ENCODE results near the gene GDF2. TPM values are rescaled to one million over a fixed set of nuclear protein-coding genes. Genes with fewer than 3 reads are reported as not detected.

Gene GDF2
- total and polyA plus RNA-seq, 4 donors = not detected

DNA sequence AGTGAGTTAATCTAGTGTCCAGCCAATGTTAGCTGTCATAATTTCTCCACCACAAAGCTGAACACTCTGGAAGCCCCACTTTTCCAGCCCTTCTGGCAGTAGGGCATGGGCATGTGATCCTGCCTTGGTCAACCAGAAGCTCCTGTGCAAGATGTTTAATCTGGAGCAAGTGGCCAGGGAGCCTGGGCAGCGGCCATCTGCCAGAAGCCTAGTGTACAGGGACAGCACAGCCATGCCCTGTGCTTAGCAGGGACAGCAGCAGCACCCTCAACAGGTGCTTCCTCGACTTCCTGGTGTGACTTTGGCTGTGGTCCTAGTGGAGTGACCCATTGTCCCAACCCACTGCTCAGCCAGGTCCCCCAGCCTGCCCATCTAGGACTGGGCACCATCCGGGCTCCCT is 36.2 kb downstream of the GDF2 start:
- no peaks in the 10 kb centered on the region for H3K27me3 ChIP-seq (ENCODE audit: control insufficient read depth in 3 of 3, insufficient read depth in 3 of 3, low read length in 2 of 3)
- TF ChIP-seq, protein P1, sequence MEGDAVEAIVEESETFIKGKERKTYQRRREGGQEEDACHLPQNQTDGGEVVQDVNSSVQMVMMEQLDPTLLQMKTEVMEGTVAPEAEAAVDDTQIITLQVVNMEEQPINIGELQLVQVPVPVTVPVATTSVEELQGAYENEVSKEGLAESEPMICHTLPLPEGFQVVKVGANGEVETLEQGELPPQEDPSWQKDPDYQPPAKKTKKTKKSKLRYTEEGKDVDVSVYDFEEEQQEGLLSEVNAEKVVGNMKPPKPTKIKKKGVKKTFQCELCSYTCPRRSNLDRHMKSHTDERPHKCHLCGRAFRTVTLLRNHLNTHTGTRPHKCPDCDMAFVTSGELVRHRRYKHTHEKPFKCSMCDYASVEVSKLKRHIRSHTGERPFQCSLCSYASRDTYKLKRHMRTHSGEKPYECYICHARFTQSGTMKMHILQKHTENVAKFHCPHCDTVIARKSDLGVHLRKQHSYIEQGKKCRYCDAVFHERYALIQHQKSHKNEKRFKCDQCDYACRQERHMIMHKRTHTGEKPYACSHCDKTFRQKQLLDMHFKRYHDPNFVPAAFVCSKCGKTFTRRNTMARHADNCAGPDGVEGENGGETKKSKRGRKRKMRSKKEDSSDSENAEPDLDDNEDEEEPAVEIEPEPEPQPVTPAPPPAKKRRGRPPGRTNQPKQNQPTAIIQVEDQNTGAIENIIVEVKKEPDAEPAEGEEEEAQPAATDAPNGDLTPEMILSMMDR (IDR thresholded peaks at IDR 0.05; ENCODE audit: control extremely low read depth, extremely low read depth) = no peak
- DNase-seq = peak in 1 of 3 donors; percentile 4
- 78 to 86% methylated on average over 3 of the region's 3 CpGs for WGBS, 2 donors
- no peak overlapping the region for H3K4me3 ChIP-seq
- no peaks in the 10 kb centered on the region for H3K9me3 ChIP-seq (ENCODE audit: control insufficient read depth in 4 of 4, insufficient read depth in 3 of 4, low read length in 3 of 4)
- H3K36me3 ChIP-seq (ENCODE audit: control insufficient read depth in 4 of 4, insufficient read depth in 4 of 4, low read length in 4 of 4) = no peaks in the 10 kb centered on the region
- H3K9ac ChIP-seq (ENCODE audit: insufficient read depth in 1 of 2, low read length in 2 of 2) = no peak overlapping the region
- ATAC-seq (ENCODE audit: insufficient read depth, low FRiP score) = no peak
- H3K4me1 ChIP-seq (ENCODE audit: control insufficient read depth in 5 of 5, insufficient read depth in 5 of 5, low read length in 5 of 5) = no peaks in the 10 kb centered on the region
- H3K27ac ChIP-seq (ENCODE audit: low read depth in 1 of 2, low read length in 1 of 2) = no peak overlapping the region

DNA sequence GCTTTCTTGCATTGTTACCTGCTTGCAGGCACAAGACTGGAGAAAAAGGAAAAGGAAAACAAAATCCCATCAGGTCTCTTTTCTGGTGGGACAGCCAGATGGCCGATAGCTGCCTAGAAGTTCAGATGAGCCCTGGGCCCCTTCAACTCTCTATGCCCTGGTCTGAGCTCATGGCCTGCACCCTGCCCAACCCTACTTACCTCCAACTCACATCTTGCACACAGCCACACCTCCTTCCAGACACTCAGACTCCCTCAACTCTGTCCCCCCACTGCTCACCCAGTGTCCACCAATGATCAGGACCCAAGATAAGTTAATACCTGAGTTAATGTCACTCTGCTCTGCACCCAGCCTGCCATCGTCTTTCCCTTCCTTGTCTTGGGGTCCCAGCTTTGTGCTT is 36.8 kb downstream of the GDF2 start:
- Histone ChIP-seq H3K9me3 (ENCODE audit: control insufficient read depth in 4 of 4, insufficient read depth in 3 of 4, low read length in 3 of 4) (no peaks in the 10 kb centered on the region), H3K4me3 (no peak overlapping the region), H3K9ac (ENCODE audit: insufficient read depth in 1 of 2, low read length in 2 of 2) (no peak overlapping the region), H3K4me1 (ENCODE audit: control insufficient read depth in 5 of 5, insufficient read depth in 5 of 5, low read length in 5 of 5) (no peaks in the 10 kb centered on the region), H3K27me3 (ENCODE audit: control insufficient read depth in 3 of 3, insufficient read depth in 3 of 3, low read length in 2 of 3) (no peaks in the 10 kb centered on the region), H3K36me3 (ENCODE audit: control insufficient read depth in 4 of 4, insufficient read depth in 4 of 4, low read length in 4 of 4) (no peaks in the 10 kb centered on the region), H3K27ac (ENCODE audit: low read depth in 1 of 2, low read length in 1 of 2) (no peak overlapping the region)
- DNase-seq = peak in 1 of 3 donors; percentile 6
- ATAC-seq (ENCODE audit: insufficient read depth, low FRiP score) = no peak
- WGBS, 2 donors = 81 to 93% methylated on average over 2 of the region's 2 CpGs
- TF ChIP-seq, protein P1 (IDR thresholded peaks at IDR 0.05; ENCODE audit: control extremely low read depth, extremely low read depth) = no peak

DNA sequence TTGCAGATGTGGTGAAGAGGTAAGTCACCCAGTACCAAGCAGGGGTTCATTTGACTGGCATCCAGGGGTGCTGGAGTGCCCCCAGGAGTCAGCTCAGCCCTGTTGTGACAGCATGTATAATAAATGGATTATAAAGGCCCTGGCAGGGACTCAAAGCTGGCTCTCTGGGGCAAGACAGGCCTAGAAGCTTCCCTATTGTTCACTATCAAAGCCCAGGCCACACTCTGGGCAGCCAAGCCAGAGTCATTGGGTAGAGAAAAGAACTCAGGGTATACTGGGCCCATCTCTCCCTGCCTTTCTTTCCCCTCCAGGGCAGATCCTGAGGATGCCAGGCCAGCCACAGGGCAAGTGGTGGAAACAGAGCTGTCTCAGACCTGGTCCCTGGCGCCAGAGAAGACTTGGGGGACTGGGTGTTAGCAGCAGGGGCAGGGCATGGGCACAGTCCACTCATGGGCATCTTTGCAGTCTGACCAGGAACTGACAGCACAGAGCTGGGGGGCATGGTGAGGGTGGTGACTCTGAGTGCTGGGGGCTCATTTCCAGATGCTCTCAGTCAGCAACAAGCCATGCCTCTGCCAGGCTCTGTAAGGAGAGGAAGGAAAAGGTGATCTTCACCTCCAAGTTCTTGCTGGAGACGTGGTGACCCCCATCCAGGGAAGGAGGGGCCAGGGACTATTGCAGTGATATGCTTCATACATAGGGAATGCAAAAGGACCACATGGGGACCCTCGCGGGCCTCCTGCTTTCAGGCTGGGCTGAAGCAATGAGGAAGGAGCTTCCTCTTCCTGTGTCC is 37.6 kb downstream of the GDF2 start:
- ATAC-seq (ENCODE audit: insufficient read depth, low FRiP score) (no peak), DNase-seq (peak in 1 of 3 donors; percentile 2)
- 52 to 71% methylated on average over 4 of the region's 4 CpGs for WGBS, 2 donors
- Histone ChIP-seq H3K9me3 (ENCODE audit: control insufficient read depth in 4 of 4, insufficient read depth in 3 of 4, low read length in 3 of 4) (no peaks in the 10 kb centered on the region), H3K27ac (ENCODE audit: low read depth in 1 of 2, low read length in 1 of 2) (no peak overlapping the region), H3K36me3 (ENCODE audit: control insufficient read depth in 4 of 4, insufficient read depth in 4 of 4, low read length in 4 of 4) (no peaks in the 10 kb centered on the region), H3K27me3 (ENCODE audit: control insufficient read depth in 3 of 3, insufficient read depth in 3 of 3, low read length in 2 of 3) (no peaks in the 10 kb centered on the region), H3K9ac (ENCODE audit: insufficient read depth in 1 of 2, low read length in 2 of 2) (no peak overlapping the region), H3K4me1 (ENCODE audit: control insufficient read depth in 5 of 5, insufficient read depth in 5 of 5, low read length in 5 of 5) (no peaks in the 10 kb centered on the region), H3K4me3 (no peak overlapping the region)
- TF ChIP-seq, protein P1 (IDR thresholded peaks at IDR 0.05; ENCODE audit: control extremely low read depth, extremely low read depth) = no peak

All from lung (tissue), 12 donors.